ENCODE results near the gene AARS1.
"Not testable (repeated sequence)": the region's sequence is repeated elsewhere in the genome, so short reads cannot be mapped to it uniquely, and the experiment has no call there.

The AARS1 gene

DNA sequence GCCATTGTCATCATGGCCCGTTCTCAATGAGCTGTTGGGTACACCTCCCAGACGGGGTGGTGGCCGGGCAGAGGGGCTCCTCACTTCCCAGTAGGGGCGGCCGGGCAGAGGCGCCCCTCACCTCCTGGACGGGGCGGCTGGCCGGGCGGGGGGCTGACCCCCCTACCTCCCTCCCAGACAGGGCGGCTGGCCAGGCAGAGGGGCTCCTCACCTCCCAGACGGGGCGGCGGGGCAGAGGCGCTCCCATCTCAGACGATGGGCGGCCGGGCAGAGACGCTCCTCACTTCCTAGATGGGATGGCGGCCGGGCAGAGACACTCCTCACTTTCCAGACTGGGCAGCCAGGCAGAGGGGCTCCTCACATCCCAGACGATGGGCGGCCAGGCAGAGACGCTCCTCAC, 64.7 kb downstream of the AARS1 start:
- DNase-seq (ENCODE audit: low read depth in 3 of 3), result not testable (repeated sequence)

DNA sequence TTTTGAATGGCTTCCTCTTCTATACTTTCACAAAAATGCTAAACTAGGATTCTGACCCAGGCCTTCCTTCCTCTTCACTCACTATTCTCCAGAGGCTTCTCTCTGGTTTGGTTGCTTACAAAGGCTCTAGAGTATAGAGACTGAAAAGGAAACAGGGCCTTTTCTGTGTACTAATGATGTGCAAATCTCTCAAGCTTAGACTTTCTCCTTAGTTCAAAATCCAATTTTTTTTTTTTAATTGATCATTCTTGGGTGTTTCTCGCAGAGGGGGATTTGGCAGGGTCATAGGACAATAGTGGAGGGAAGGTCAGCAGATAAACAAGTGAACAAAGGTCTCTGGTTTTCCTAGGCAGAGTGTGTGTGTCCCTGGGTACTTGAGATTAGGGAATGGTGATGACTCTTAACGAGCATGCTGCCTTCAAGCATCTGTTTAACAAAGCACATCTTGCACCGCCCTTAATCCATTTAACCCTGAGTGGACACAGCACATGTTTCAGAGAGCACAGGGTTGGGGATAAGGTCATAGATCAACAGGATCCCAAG, 65.3 kb downstream of the AARS1 start:
- not testable (repeated sequence) for DNase-seq (ENCODE audit: low read depth in 3 of 3)

DNA sequence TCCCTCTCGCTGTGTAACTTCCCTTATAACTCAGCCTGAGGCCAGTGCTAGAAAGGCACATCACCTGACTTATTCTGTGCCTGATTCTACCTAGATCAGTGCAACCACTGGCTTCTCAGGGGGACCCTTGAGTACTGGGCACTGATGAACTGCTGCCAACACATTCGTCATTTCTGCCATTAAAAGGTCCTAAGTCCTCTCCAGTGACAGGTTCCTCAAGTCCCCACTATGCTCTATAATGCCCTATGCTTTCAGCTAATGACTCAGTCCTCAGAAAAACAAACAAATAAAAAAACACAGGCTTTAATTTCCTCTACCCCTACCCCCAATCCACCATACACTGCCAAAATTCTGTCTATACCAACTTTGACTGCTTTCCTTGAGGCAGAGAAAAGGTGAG, 66.1 kb downstream of the AARS1 start:
- DNase-seq (ENCODE audit: low read depth in 3 of 3), result not testable (repeated sequence)

DNA sequence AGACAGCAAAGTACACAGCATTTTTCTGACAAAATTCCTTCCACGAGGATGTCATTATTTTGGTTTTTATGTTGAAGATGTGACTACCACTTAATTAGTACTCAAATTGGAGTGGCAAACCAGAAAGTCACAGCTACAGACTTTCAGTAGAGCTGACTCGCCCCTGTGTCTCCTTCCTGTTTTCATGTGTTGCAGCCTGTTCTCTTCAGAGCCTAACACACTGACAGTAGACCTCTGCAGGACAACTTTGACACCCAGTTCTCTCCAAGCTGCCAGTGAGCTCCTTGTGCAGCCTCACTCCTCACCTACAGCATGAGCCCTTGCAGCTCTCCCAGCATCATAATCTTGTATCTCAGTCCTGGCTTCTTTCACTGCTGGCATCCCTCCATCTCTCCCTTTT, 66.7 kb downstream of the AARS1 start:
- DNase-seq (ENCODE audit: low read depth in 3 of 3), result not testable (repeated sequence)

DNA sequence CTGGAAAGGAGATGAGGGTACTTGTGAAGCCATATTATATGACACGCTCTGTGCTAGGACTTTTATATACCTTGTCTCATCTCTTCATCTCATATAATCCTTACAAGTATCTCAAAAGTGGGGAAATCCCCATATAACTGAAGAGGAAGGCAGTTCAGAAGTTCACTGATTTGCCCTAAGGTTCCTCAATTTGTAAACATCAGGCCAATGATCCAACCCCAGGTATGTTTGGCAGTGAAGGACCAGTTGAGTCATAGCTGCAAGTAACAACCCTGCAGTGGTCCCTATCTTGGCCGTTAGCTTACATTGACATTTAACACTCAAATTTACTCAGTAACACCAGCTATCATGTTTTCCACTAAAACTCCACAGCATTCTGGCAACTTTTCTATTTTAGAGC, 70.7 kb downstream of the AARS1 start:
- not testable (repeated sequence) for DNase-seq (ENCODE audit: low read depth in 3 of 3)

DNA sequence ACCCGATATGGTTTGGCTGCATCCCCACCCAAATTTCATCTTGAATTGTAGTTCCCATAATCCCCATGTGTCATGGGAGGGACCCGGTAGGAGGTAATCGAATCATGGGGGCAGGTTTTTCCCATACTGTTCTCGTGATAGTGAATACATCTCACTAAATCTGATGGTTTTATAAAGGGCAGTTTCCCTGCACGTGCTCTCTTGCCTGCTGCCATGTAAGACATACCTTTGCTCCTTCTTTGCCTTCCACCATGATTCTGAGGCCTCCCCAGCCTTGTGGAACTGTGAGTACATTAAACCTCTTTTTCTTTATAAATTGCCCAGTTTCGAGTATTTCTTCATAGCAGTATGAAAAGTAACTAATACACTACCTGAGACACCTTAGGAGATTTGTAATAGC, 82.9 kb downstream of the AARS1 start:
- not testable (repeated sequence) for DNase-seq (ENCODE audit: low read depth in 3 of 3)

DNA sequence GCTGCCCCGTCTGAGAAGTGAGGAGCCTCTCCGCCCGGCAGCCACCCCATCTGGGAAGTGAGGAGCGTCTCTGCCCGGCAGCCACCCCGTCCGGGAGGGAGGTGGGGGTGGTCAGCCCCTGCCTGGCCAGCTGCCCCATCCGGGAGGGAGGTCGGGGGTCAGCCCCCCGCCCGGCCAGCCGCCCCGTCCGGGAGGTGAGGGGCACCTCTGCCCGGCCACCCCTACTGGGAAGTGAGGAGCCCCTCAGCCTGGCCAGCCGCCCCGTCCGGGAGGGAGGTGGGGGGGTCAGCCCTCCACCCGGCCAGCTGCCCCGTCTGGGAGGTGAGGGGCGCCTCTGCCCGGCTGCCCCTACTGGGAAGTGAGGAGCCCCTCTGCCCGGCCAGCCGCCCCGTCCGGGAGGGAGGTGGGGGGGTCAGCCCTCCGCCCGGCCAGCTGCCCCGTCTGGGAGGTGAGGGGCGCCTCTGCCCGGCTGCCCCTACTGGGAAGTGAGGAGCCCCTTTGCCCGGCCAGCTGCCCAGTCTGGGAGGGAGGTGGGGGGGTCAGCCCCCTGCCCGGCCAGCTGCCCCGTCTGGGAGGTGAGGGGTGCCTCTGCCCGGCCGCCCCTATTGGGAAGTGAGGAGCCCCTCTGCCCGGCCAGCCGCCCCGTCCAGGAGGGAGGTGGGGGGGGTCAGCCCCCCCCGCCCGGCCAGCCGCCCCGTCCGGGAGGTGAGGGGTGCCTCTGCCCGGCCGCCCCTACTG, 84.5 kb downstream of the AARS1 start:
- not testable (repeated sequence) for DNase-seq (ENCODE audit: low read depth in 3 of 3)

DNA sequence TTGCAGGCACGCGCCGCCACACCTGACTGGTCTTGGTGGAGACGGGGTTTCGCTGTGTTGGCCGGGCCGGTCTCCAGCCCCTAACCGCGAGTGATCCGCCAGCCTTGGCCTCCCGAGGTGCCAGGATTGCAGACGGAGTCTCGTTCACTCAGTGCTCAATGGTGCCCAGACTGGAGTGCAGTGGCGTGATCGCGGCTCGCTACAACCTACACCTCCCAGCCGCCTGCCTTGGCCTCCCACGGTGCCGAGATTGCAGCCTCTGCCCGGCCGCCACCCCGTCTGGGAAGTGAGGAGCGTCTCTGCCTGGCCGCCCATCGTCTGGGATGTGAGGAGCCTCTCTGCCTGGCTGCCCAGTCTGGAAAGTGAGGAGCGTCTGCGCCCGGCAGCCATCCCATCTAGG, 85.3 kb downstream of the AARS1 start:
- DNase-seq (ENCODE audit: low read depth in 3 of 3), result not testable (repeated sequence)

DNA sequence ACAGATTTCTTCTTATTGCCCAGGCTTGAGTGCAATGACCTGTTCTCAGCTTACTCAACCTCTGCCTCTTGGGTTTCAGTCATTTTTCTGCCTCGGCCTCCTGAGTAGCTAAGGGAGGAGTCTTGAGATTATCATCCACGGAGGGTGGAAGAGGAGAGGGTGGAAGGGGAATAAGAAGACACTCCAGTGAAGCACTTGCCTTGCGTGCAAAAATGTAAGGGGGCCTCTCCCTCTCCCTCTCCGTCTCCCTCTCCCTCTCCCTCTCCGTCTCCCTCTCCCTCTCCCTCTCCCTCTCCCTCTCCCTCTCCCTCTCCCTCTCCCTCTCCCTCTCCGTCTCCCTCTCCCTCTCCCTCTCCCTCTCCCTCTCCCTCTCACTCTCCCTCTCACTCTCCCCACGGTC, 85.8 kb downstream of the AARS1 start:
- DNase-seq (ENCODE audit: low read depth in 3 of 3), result not testable (repeated sequence)
